Esophagus muscularis mucosa (tissue), 4 donors: ENCODE measurements around the gene FAM222B. TPM values are rescaled to one million over a fixed set of nuclear protein-coding genes. Genes with fewer than 3 reads are reported as not detected.

Experiments used
- DNase-seq: peaks from one replicate; pipeline ENCODE4 v3.0.0-alpha.2; 2017; ENCODE audit errors: extremely low spot score
- H3K27ac ChIP-seq, 4 donors: fragments of 200-600 bp; sonication (generic); replicated peaks in 1 of 4; 1 replicate in 3 of 4; 2 replicates in 1 of 4; pipeline ENCODE4 v1.5.1; 2016 to 2019; ENCODE audit warnings: mild to moderate bottlenecking in 1 of 4
- H3K27me3 ChIP-seq, 4 donors: fragments of 200-600 bp; sonication (generic); one replicate each; pipeline versions ENCODE4 v1.5.1 to v1.6.0; 2016 to 2019
- H3K36me3 ChIP-seq, 4 donors: fragments of 200-600 bp; sonication (generic); one replicate each; pipeline ENCODE4 v1.5.1; 2016 to 2019
- H3K4me1 ChIP-seq, 4 donors: fragments of 200-600 bp; sonication (generic); one replicate each; pipeline ENCODE4 v1.5.1; 2016 to 2019
- H3K4me3 ChIP-seq, 4 donors: fragments of 200-600 bp; sonication (generic); 1 replicate in 2 of 4; 2 replicates in 2 of 4; pipeline ENCODE4 v1.5.1; 2016 to 2019; ENCODE audit warnings: mild to moderate bottlenecking in 4 of 4, moderate library complexity in 1 of 4
- H3K9me3 ChIP-seq, 4 donors: fragments of 200-600 bp; sonication (generic); 1 replicate in 3 of 4; 2 replicates in 1 of 4; pipeline ENCODE4 v1.5.1; 2016 to 2019
- CTCF ChIP-seq, 3 experiments: fragments of 200-600 bp in 2 of 3; fragments of 450-650 bp in 1 of 3; sonication (generic) in 2 of 3; IDR thresholded peaks; one replicate each; pipeline ENCODE4 v1.5.1; 2017 to 2019; ENCODE audit warnings: antibody characterized with exemption in 3 of 3, mild to moderate bottlenecking in 2 of 3, moderate library complexity in 1 of 3
- EP300 ChIP-seq: sonication (generic); formaldehyde crosslinking; IDR thresholded peaks from one replicate; pipeline ENCODE4 v1.6.1; 2017; ENCODE audit warnings: antibody characterized with exemption
- POLR2A ChIP-seq: fragments of 450-650 bp; IDR thresholded peaks from one replicate; pipeline ENCODE4 v1.6.1; 2017; ENCODE audit warnings: antibody characterized with exemption, moderate library complexity, mild to moderate bottlenecking, low read depth
- POLR2AphosphoS5 ChIP-seq, 2 donors: sonication (generic); formaldehyde crosslinking; IDR thresholded peaks; one replicate each; pipeline ENCODE4 v1.6.1; 2017; ENCODE audit warnings: antibody characterized with exemption in 2 of 2
- WGBS: methylation state at CpG from one replicate; pipeline ENCODE4 v1.1.5; 2018; 5-methylcytosine and 5-hydroxymethylcytosine counted together
- intact Hi-C: fragments of 100-400 bp; cut with DNase I; formaldehyde crosslinking; loops from one replicate; pipeline ENCODE4 v1.15.1; 2023
- total RNA-seq, 4 donors: library from RNA; depleted of rRNA; stranded (reverse); fragments of >200 nt; gene quantifications; one replicate each; pipeline versions ENCODE4 v1.1.0 to v1.2.1, GENCODE V29; 2016

FAM222B gene
- total RNA-seq, 4 donors from 2014 or later = 15.9 to 48.1 (median 30.3) TPM

DNA sequence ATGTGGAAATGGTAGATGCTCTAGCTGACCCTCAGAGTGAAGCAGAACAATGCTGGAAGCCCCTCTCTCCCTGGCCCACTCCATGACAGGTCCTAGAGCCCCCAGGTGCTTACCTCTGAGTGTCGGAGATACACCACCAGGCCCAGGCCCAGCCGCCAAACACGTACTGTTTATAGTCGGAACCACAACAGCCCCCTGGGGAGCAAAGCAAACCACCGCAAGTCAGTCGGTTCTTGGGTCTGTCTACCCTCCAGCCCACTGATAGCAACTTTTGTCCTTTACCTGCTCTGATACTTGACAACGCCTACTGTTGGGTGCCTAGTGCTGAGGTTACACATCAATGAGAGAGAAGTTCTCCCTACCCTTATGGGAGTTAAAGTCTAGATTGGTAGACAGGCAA is 46.2 kb upstream of the FAM222B start:
- Histone ChIP-seq H3K27ac (no peak overlapping the region), H3K4me1 (peaks cover 25 to 43% (median 41%) of the 10 kb centered on the region in 4 donors), H3K36me3 (peaks cover 12 to 64% (median 41%) of the 10 kb centered on the region in 4 donors), H3K27me3 (no peaks in the 10 kb centered on the region), H3K4me3 (no peak overlapping the region), H3K9me3 (no peaks in the 10 kb centered on the region)
- DNase-seq = no peak
- TF ChIP-seq EP300 (no peak), POLR2A (no peak), CTCF (IDR thresholded peaks at IDR 0.05) (no peak), POLR2AphosphoS5 (IDR thresholded peaks at IDR 0.05) (no peak)
- intact Hi-C loops = no loop called here
- WGBS = 94% methylated on average over 4 of the region's 7 CpGs

GRCh38 chr17:28887871-28888471 is 45.4 kb upstream of the FAM222B start:
- Histone ChIP-seq H3K9me3 (no peaks in the 10 kb centered on the region), H3K27me3 (no peaks in the 10 kb centered on the region), H3K4me1 (peaks cover 17 to 36% (median 33%) of the 10 kb centered on the region in 4 donors), H3K4me3 (no peak overlapping the region), H3K27ac (no peak overlapping the region), H3K36me3 (peaks cover 12 to 73% (median 50%) of the 10 kb centered on the region in 4 donors)
- 84% methylated on average over 10 of the region's 12 CpGs for WGBS
- TF ChIP-seq POLR2A (no peak), EP300 (no peak), POLR2AphosphoS5 (IDR thresholded peaks at IDR 0.05) (no peak), CTCF (IDR thresholded peaks at IDR 0.05) (no peak)
- intact Hi-C loops = no loop called here
- no peak for DNase-seq

GRCh38 chr17:28885951-28886350 is 43.4 kb upstream of the FAM222B start:
- TF ChIP-seq POLR2AphosphoS5 (IDR thresholded peaks at IDR 0.05) = no peak
- Histone ChIP-seq H3K4me1 (peaks cover 4 to 19% (median 15%) of the 10 kb centered on the region in 4 donors), H3K27me3 (no peaks in the 10 kb centered on the region), H3K27ac (no peak overlapping the region), H3K4me3 (no peak overlapping the region), H3K36me3 (peaks cover 28 to 86% (median 68%) of the 10 kb centered on the region in 4 donors), H3K9me3 (no peaks in the 10 kb centered on the region)
- no peak for DNase-seq
- intact Hi-C loops = no loop called here
- 91% methylated on average over 4 of the region's 10 CpGs for WGBS

DNA sequence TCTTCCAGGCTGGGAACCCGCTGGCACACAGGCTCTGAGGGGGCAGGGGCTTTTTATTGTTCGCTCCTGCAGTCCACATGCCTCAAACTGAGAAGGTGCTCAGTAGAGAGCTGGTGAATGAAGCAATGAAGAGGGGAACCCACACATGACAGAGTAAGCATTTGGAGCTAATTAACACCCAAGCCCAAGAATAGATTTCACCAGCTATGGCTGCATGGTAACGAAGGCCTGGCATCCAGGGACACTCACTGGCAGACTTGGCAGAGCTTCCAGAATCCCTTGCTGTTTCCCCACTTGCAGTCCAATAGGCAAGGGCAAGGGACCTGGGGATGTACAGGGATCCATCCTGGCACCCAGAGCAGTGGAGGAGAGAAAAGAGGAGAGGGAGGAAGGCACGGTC is 42.8 kb upstream of the FAM222B start:
- Histone ChIP-seq H3K27ac (no peak overlapping the region), H3K4me3 (no peak overlapping the region), H3K36me3 (peaks cover 31 to 86% (median 74%) of the 10 kb centered on the region in 4 donors), H3K4me1 (peaks cover 4 to 14% (median 9%) of the 10 kb centered on the region in 4 donors), H3K27me3 (no peaks in the 10 kb centered on the region), H3K9me3 (no peaks in the 10 kb centered on the region)
- 89% methylated on average over 4 of the region's 4 CpGs for WGBS
- TF ChIP-seq CTCF (IDR thresholded peaks at IDR 0.05) (no peak), POLR2AphosphoS5 (IDR thresholded peaks at IDR 0.05) (no peak)
- intact Hi-C loops = no loop called here
- DNase-seq = no peak

DNA sequence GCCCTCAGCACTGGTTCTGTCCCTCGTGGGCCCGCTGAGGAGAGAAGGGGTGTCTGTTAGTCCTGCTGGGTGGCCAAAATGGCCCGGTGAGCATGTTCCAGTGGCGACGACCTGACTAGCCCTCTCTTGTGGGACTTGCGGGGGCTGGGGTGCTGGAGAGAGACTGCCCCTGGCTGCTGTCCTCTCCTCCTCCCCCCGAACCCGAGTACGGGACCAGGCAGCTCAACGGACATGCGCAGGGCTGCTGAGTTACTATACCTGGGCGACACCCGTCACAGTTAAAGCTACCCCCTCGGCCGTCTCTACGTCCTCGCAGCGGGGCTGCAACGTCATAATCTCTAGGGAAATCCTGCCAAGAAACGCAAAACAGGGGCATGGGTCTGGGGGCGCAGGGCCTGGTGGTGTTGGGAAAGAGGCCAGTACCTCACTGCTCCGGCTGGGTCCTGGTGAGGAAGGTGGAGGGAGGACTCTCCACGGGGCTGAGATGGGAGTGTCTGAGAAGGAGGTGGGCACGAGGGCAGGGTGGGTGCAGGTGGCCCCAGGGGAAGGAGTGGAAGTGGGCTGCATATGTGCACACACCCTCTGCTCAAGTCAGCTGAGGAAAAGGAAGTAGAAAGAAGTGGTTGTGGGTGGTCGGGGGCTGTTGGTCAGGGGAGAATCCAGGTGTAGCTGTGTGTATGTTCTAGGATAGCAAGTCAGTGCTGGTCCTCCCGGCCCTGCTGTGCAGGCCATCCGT is 41.5 kb upstream of the FAM222B start:
- no peak for DNase-seq
- intact Hi-C loops = no loop called here
- TF ChIP-seq CTCF (IDR thresholded peaks at IDR 0.05) (no peak), EP300 (no peak), POLR2AphosphoS5 (IDR thresholded peaks at IDR 0.05) (no peak), POLR2A (no peak)
- Histone ChIP-seq H3K27ac (no peak overlapping the region), H3K9me3 (no peaks in the 10 kb centered on the region), H3K4me1 (peaks cover 0 to 1% (median 0%) of the 10 kb centered on the region in 4 donors), H3K27me3 (no peaks in the 10 kb centered on the region), H3K4me3 (no peak overlapping the region), H3K36me3 (peaks cover 40 to 98% (median 86%) of the 10 kb centered on the region in 4 donors)
- WGBS = 88% methylated on average over 19 of the region's 27 CpGs
